B cell (primary cell): ENCODE data around the gene ZNF836. TPM values are rescaled to one million over a fixed set of nuclear protein-coding genes. Genes with fewer than 3 reads are reported as not detected.
A peak's percentile ranks its signal among the peaks of the same experiment; 100 is the strongest.

Experiments
- ATAC-seq: fragments of 200-7000 bp; cut with Tn5 transposase; one replicate; pipeline ENCODE4 v1.10.0; 2021; ENCODE audit warnings: low read depth, mild to moderate bottlenecking, moderate number of reproducible peaks, moderate library complexity
- CTCF ChIA-PET: fragments of 350-600 bp; sonication (Branson Sonifier 250); formaldehyde crosslinking; loops from one replicate; lab custom pipeline; 2021; ENCODE audit warnings: antibody characterized with exemption, inconsistent platforms; lab: Charles Lee
- POLR2A ChIA-PET: fragments of 350-600 bp; sonication (Branson Sonifier 250); formaldehyde crosslinking; loops from one replicate; lab custom pipeline; 2021; ENCODE audit warnings: antibody characterized with exemption; lab: Charles Lee
- DNase-seq: peaks from one replicate; pipeline ENCODE4 v3.0.0; 2013
- H2AFZ ChIP-seq: 2 replicates; pipeline ENCODE4 v1.6.1; 2012; ENCODE audit warnings: mild to moderate bottlenecking, low read depth, low read length; ENCODE audit not compliant: insufficient read depth, poor library complexity, severe bottlenecking
- H3K27ac ChIP-seq, 2 donors: 1 replicate in 1 of 2; 2 replicates in 1 of 2; pipeline ENCODE4 v1.5.1; 2012 to 2013; ENCODE audit warnings: low read length in 2 of 2, mild to moderate bottlenecking in 2 of 2, moderate library complexity in 1 of 2
- H3K27me3 ChIP-seq, 4 experiments: fragments of 200-600 bp in 1 of 4; sonication (generic) in 1 of 4; replicated peaks in 1 of 4; 1 replicate in 2 of 4; 2 replicates in 2 of 4; pipeline versions ENCODE4 v1.6.1 to v1.7.0; 2013 to 2016; ENCODE audit warnings: low read length in 3 of 4, mild to moderate bottlenecking in 2 of 4, mixed read lengths in 1 of 4, moderate library complexity in 1 of 4; ENCODE audit not compliant: insufficient read depth in 4 of 4, control insufficient read depth in 3 of 4; ENCODE audit errors: control extremely low read depth in 1 of 4
- H3K36me3 ChIP-seq, 2 experiments: replicated peaks in 1 of 2; 1 replicate in 1 of 2; 2 replicates in 1 of 2; pipeline versions ENCODE4 v1.6.1 to v1.7.1; 2013; ENCODE audit warnings: low read length in 1 of 2; ENCODE audit not compliant: insufficient read depth in 2 of 2, control insufficient read depth in 1 of 2; ENCODE audit errors: control extremely low read depth in 1 of 2, extremely low read depth in 1 of 2
- H3K4me1 ChIP-seq, 2 donors: fragments of 200-600 bp in 1 of 2; sonication (generic) in 1 of 2; 1 replicate in 1 of 2; 2 replicates in 1 of 2; pipeline versions ENCODE4 v1.5.1 to v1.6.1; 2013 to 2017; ENCODE audit warnings: low read length in 2 of 2; ENCODE audit not compliant: control insufficient read depth in 2 of 2, insufficient read depth in 2 of 2
- H3K4me2 ChIP-seq: replicated peaks from 2 replicates; pipeline ENCODE3; 2012; ENCODE audit warnings: mild to moderate bottlenecking, low read depth, low read length; ENCODE audit not compliant: poor library complexity, severe bottlenecking
- H3K4me3 ChIP-seq, 5 experiments: fragments of 200-600 bp in 1 of 5; sonication (generic) in 1 of 5; 1 replicate in 3 of 5; 2 replicates in 2 of 5; pipeline versions ENCODE4 v1.5.1 to v1.7.0; 2011 to 2016; ENCODE audit warnings: low read length in 4 of 5, mild to moderate bottlenecking in 4 of 5, low read depth in 2 of 5, control low read depth in 1 of 5, moderate library complexity in 1 of 5; ENCODE audit not compliant: insufficient read depth in 1 of 5; ENCODE audit errors: control extremely low read depth in 1 of 5, extremely low read depth in 1 of 5
- H3K79me2 ChIP-seq: fragments of 200-600 bp; sonication (generic); one replicate; pipeline ENCODE4 v1.6.0; 2016; ENCODE audit warnings: low read length; ENCODE audit not compliant: control insufficient read depth, insufficient read depth
- H3K9ac ChIP-seq: fragments of 200-600 bp; sonication (generic); 2 replicates; pipeline ENCODE4 v1.6.1; 2017; ENCODE audit warnings: mild to moderate bottlenecking, low read length, moderate library complexity
- H3K9me3 ChIP-seq, 3 donors: one replicate each; pipeline versions ENCODE4 v1.6.1 to v1.7.1; 2013; ENCODE audit warnings: low read length in 2 of 3; ENCODE audit not compliant: control insufficient read depth in 2 of 3, insufficient read depth in 1 of 3; ENCODE audit errors: control extremely low read depth in 1 of 3
- H4K20me1 ChIP-seq: 2 replicates; pipeline ENCODE4 v1.6.0; 2012; ENCODE audit warnings: mild to moderate bottlenecking, low read length; ENCODE audit not compliant: insufficient read depth, control insufficient read depth, poor library complexity, severe bottlenecking
- H3K27ac Mint-ChIP-seq: one replicate; pipeline ENCODE4 v1.8.0; 2021; ENCODE audit warnings: mixed read lengths
- H3K27me3 Mint-ChIP-seq: one replicate; pipeline ENCODE4 v1.8.0; 2021; ENCODE audit warnings: mixed read lengths
- H3K4me1 Mint-ChIP-seq: one replicate; pipeline ENCODE4 v1.8.0; 2021; ENCODE audit warnings: mixed read lengths
- H3K4me3 Mint-ChIP-seq: one replicate; pipeline ENCODE4 v1.8.0; 2021; ENCODE audit warnings: mixed read lengths
- H3K9me3 Mint-ChIP-seq: one replicate; pipeline ENCODE4 v1.8.0; 2022; ENCODE audit warnings: mixed read lengths; ENCODE audit not compliant: insufficient read depth
- CTCF ChIP-seq: fragments of 200-600 bp; IDR thresholded peaks from one replicate; pipeline ENCODE4 v1.8.0; 2022; ENCODE audit warnings: antibody characterized with exemption, mild to moderate bottlenecking
- EZH2 ChIP-seq: IDR thresholded peaks from 2 replicates; pipeline ENCODE4 v1.6.1; 2012; ENCODE audit warnings: borderline replicate concordance, low read depth, mild to moderate bottlenecking, moderate library complexity, low read length; ENCODE audit not compliant: insufficient read depth, poor library complexity, severe bottlenecking
- WGBS: methylation state at CpG from one replicate; pipeline ENCODE4 v1.1.5; 2013; ENCODE audit warnings: missing lambda C conversion rate; ENCODE audit not compliant: insufficient coverage; 5-methylcytosine and 5-hydroxymethylcytosine counted together
- intact Hi-C: fragments of 100-400 bp; cut with micrococcal nuclease; formaldehyde crosslinking; loops from one replicate; pipeline ENCODE4 v1.10.0; 2022
- polyA plus RNA-seq: library from polyadenylated mRNA; depleted of rRNA; stranded (reverse); fragments of >200 nt; gene quantifications from 2 replicates; pipeline ENCODE4 v1.2.3, GENCODE V29; 2012
- total RNA-seq, 2 donors: library from RNA; stranded (reverse); fragments of 120-200 nt in 1 of 2; gene quantifications; 1 replicate in 1 of 2; 2 replicates in 1 of 2; pipeline versions ENCODE4 v1.2.3 to v1.2.4, GENCODE V29; 2013 to 2022

ZNF836 gene
- total and polyA plus RNA-seq, 2 donors (not counting 1 experiment from before 2014, with no cell fraction given): 8.1 to 46.4 TPM

- Histone ChIP-seq H4K20me1 (no peaks in the 10 kb centered on the region), H3K4me3 (no peak overlapping the region), H3K9me3 (peaks cover 35 to 98% (median 43%) of the 10 kb centered on the region in 3 donors), H3K9ac (no peak overlapping the region), H3K27ac (no peak overlapping the region), H3K4me2 (no peak overlapping the region), H3K27me3 (no peaks in the 10 kb centered on the region), H3K79me2 (no peaks in the 10 kb centered on the region), H3K4me1 (no peaks in the 10 kb centered on the region), H3K36me3 (peaks cover 6 to 39% of the 10 kb centered on the region in 2 experiments), H2AFZ (no peak overlapping the region)
- TF ChIP-seq EZH2 (no peak), CTCF (no peak)
- ChIA-PET CTCF (no interaction called here), POLR2A (no interaction called here)
- no peak for DNase-seq
- Mint-ChIP-seq H3K4me3 (no peak overlapping the region), H3K9me3 (peaks cover 58% of the 10 kb centered on the region), H3K27me3 (no peaks in the 10 kb centered on the region), H3K27ac (no peak overlapping the region), H3K4me1 (no peaks in the 10 kb centered on the region)
- no peak for ATAC-seq
- intact Hi-C loops: no loop called here
- 97% methylated on average over 11 of the region's 12 CpGs for WGBS
These were observed 55.8 kb downstream of the ZNF836 start for GRCh38 chr19:52115526-52116053.

GRCh38 chr19:52114691-52115090 is 56.7 kb downstream of the ZNF836 start:
- Histone ChIP-seq H3K36me3 (peaks cover 6 to 30% of the 10 kb centered on the region in 2 experiments), H3K27ac (no peak overlapping the region), H3K4me3 (peak overlapping the region in 1 of 5 experiments; percentile 21), H3K27me3 (no peaks in the 10 kb centered on the region), H3K4me2 (no peak overlapping the region), H4K20me1 (no peaks in the 10 kb centered on the region), H3K9ac (no peak overlapping the region), H3K4me1 (no peaks in the 10 kb centered on the region), H3K79me2 (no peaks in the 10 kb centered on the region), H3K9me3 (peaks cover 28 to 95% (median 50%) of the 10 kb centered on the region in 3 donors), H2AFZ (no peak overlapping the region)
- DNase-seq (no peak), ATAC-seq (no peak)
- Mint-ChIP-seq H3K9me3 (peaks cover 55% of the 10 kb centered on the region), H3K27me3 (no peaks in the 10 kb centered on the region), H3K4me1 (no peaks in the 10 kb centered on the region), H3K27ac (no peak overlapping the region), H3K4me3 (no peak overlapping the region)
- WGBS: 100% methylated on average over 1 of the region's 5 CpGs
- ChIA-PET POLR2A (no interaction called here), CTCF (no interaction called here)
- intact Hi-C loops: no loop called here
- no peak for TF ChIP-seq CTCF
- no peak for TF ChIP-seq EZH2
